B cell (primary cell): ENCODE data around the gene TIGD2. TPM values are rescaled to one million over a fixed set of nuclear protein-coding genes. Genes with fewer than 3 reads are reported as not detected.

ENCODE experiments used
- ATAC-seq: fragments of 200-7000 bp; cut with Tn5 transposase; one replicate; pipeline ENCODE4 v1.10.0; 2021; ENCODE audit warnings: low read depth, mild to moderate bottlenecking, moderate number of reproducible peaks, moderate library complexity
- CTCF ChIA-PET: fragments of 350-600 bp; sonication (Branson Sonifier 250); formaldehyde crosslinking; loops from one replicate; lab custom pipeline; 2021; ENCODE audit warnings: antibody characterized with exemption, inconsistent platforms; lab: Charles Lee
- POLR2A ChIA-PET: fragments of 350-600 bp; sonication (Branson Sonifier 250); formaldehyde crosslinking; loops from one replicate; lab custom pipeline; 2021; ENCODE audit warnings: antibody characterized with exemption; lab: Charles Lee
- DNase-seq: peaks from one replicate; pipeline ENCODE4 v3.0.0; 2013
- H2AFZ ChIP-seq: 2 replicates; pipeline ENCODE4 v1.6.1; 2012; ENCODE audit warnings: mild to moderate bottlenecking, low read depth, low read length; ENCODE audit not compliant: insufficient read depth, poor library complexity, severe bottlenecking
- H3K27ac ChIP-seq, 2 donors: 1 replicate in 1 of 2; 2 replicates in 1 of 2; pipeline ENCODE4 v1.5.1; 2012 to 2013; ENCODE audit warnings: low read length in 2 of 2, mild to moderate bottlenecking in 2 of 2, moderate library complexity in 1 of 2
- H3K27me3 ChIP-seq, 4 experiments: fragments of 200-600 bp in 1 of 4; sonication (generic) in 1 of 4; replicated peaks in 1 of 4; 1 replicate in 2 of 4; 2 replicates in 2 of 4; pipeline versions ENCODE4 v1.6.1 to v1.7.0; 2013 to 2016; ENCODE audit warnings: low read length in 3 of 4, mild to moderate bottlenecking in 2 of 4, mixed read lengths in 1 of 4, moderate library complexity in 1 of 4; ENCODE audit not compliant: insufficient read depth in 4 of 4, control insufficient read depth in 3 of 4; ENCODE audit errors: control extremely low read depth in 1 of 4
- H3K36me3 ChIP-seq, 2 experiments: replicated peaks in 1 of 2; 1 replicate in 1 of 2; 2 replicates in 1 of 2; pipeline versions ENCODE4 v1.6.1 to v1.7.1; 2013; ENCODE audit warnings: low read length in 1 of 2; ENCODE audit not compliant: insufficient read depth in 2 of 2, control insufficient read depth in 1 of 2; ENCODE audit errors: control extremely low read depth in 1 of 2, extremely low read depth in 1 of 2
- H3K4me1 ChIP-seq, 2 donors: fragments of 200-600 bp in 1 of 2; sonication (generic) in 1 of 2; 1 replicate in 1 of 2; 2 replicates in 1 of 2; pipeline versions ENCODE4 v1.5.1 to v1.6.1; 2013 to 2017; ENCODE audit warnings: low read length in 2 of 2; ENCODE audit not compliant: control insufficient read depth in 2 of 2, insufficient read depth in 2 of 2
- H3K4me2 ChIP-seq: replicated peaks from 2 replicates; pipeline ENCODE3; 2012; ENCODE audit warnings: mild to moderate bottlenecking, low read depth, low read length; ENCODE audit not compliant: poor library complexity, severe bottlenecking
- H3K4me3 ChIP-seq, 5 experiments: fragments of 200-600 bp in 1 of 5; sonication (generic) in 1 of 5; 1 replicate in 3 of 5; 2 replicates in 2 of 5; pipeline versions ENCODE4 v1.5.1 to v1.7.0; 2011 to 2016; ENCODE audit warnings: low read length in 4 of 5, mild to moderate bottlenecking in 4 of 5, low read depth in 2 of 5, control low read depth in 1 of 5, moderate library complexity in 1 of 5; ENCODE audit not compliant: insufficient read depth in 1 of 5; ENCODE audit errors: control extremely low read depth in 1 of 5, extremely low read depth in 1 of 5
- H3K79me2 ChIP-seq: fragments of 200-600 bp; sonication (generic); one replicate; pipeline ENCODE4 v1.6.0; 2016; ENCODE audit warnings: low read length; ENCODE audit not compliant: control insufficient read depth, insufficient read depth
- H3K9ac ChIP-seq: fragments of 200-600 bp; sonication (generic); 2 replicates; pipeline ENCODE4 v1.6.1; 2017; ENCODE audit warnings: mild to moderate bottlenecking, low read length, moderate library complexity
- H3K9me3 ChIP-seq, 3 donors: one replicate each; pipeline versions ENCODE4 v1.6.1 to v1.7.1; 2013; ENCODE audit warnings: low read length in 2 of 3; ENCODE audit not compliant: control insufficient read depth in 2 of 3, insufficient read depth in 1 of 3; ENCODE audit errors: control extremely low read depth in 1 of 3
- H4K20me1 ChIP-seq: 2 replicates; pipeline ENCODE4 v1.6.0; 2012; ENCODE audit warnings: mild to moderate bottlenecking, low read length; ENCODE audit not compliant: insufficient read depth, control insufficient read depth, poor library complexity, severe bottlenecking
- H3K27ac Mint-ChIP-seq: one replicate; pipeline ENCODE4 v1.8.0; 2021; ENCODE audit warnings: mixed read lengths
- H3K27me3 Mint-ChIP-seq: one replicate; pipeline ENCODE4 v1.8.0; 2021; ENCODE audit warnings: mixed read lengths
- H3K4me1 Mint-ChIP-seq: one replicate; pipeline ENCODE4 v1.8.0; 2021; ENCODE audit warnings: mixed read lengths
- H3K4me3 Mint-ChIP-seq: one replicate; pipeline ENCODE4 v1.8.0; 2021; ENCODE audit warnings: mixed read lengths
- H3K9me3 Mint-ChIP-seq: one replicate; pipeline ENCODE4 v1.8.0; 2022; ENCODE audit warnings: mixed read lengths; ENCODE audit not compliant: insufficient read depth
- EZH2 ChIP-seq: IDR thresholded peaks from 2 replicates; pipeline ENCODE4 v1.6.1; 2012; ENCODE audit warnings: borderline replicate concordance, low read depth, mild to moderate bottlenecking, moderate library complexity, low read length; ENCODE audit not compliant: insufficient read depth, poor library complexity, severe bottlenecking
- WGBS: methylation state at CpG from one replicate; pipeline ENCODE4 v1.1.5; 2013; ENCODE audit warnings: missing lambda C conversion rate; ENCODE audit not compliant: insufficient coverage; 5-methylcytosine and 5-hydroxymethylcytosine counted together
- intact Hi-C: fragments of 100-400 bp; cut with micrococcal nuclease; formaldehyde crosslinking; loops from one replicate; pipeline ENCODE4 v1.10.0; 2022
- polyA plus RNA-seq: library from polyadenylated mRNA; depleted of rRNA; stranded (reverse); fragments of >200 nt; gene quantifications from 2 replicates; pipeline ENCODE4 v1.2.3, GENCODE V29; 2012
- total RNA-seq, 2 donors: library from RNA; stranded (reverse); fragments of 120-200 nt in 1 of 2; gene quantifications; 1 replicate in 1 of 2; 2 replicates in 1 of 2; pipeline versions ENCODE4 v1.2.3 to v1.2.4, GENCODE V29; 2013 to 2022
- TF ChIP-seq, protein P1 (sequence below): fragments of 200-600 bp; IDR thresholded peaks from one replicate; pipeline ENCODE4 v1.8.0; 2022; ENCODE audit warnings: antibody characterized with exemption, mild to moderate bottlenecking

The TIGD2 gene
- total and polyA plus RNA-seq, 2 donors (not counting 1 experiment from before 2014, with no cell fraction given), result 2.1 to 8.6 TPM

DNA sequence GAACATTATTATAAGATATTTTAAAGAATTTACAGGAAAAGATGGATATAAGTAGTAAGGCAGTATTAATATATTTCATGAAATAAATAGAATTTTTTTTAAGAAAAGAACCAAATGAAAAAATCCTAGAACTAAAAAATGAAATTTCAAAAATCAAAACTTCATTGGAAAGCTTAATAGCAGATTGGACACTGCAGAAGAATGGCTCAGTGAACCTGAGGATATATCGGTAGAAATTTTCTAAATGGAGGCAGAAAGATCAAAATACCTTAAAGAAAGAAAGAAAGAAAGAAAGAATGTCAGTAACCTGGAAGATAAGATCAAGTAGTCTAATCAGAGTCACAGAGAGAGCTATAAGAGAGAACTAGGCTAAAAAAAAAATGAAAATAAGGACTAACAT lies 33.0 kb upstream of the TIGD2 start:
- TF ChIP-seq, protein P1, sequence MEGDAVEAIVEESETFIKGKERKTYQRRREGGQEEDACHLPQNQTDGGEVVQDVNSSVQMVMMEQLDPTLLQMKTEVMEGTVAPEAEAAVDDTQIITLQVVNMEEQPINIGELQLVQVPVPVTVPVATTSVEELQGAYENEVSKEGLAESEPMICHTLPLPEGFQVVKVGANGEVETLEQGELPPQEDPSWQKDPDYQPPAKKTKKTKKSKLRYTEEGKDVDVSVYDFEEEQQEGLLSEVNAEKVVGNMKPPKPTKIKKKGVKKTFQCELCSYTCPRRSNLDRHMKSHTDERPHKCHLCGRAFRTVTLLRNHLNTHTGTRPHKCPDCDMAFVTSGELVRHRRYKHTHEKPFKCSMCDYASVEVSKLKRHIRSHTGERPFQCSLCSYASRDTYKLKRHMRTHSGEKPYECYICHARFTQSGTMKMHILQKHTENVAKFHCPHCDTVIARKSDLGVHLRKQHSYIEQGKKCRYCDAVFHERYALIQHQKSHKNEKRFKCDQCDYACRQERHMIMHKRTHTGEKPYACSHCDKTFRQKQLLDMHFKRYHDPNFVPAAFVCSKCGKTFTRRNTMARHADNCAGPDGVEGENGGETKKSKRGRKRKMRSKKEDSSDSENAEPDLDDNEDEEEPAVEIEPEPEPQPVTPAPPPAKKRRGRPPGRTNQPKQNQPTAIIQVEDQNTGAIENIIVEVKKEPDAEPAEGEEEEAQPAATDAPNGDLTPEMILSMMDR, result no peak
- no peak for TF ChIP-seq EZH2
- WGBS, result no CpG with 5 or more reads among the region's 1 CpG
- DNase-seq, result no peak
- no peaks in the 10 kb centered on the region for H3K4me1 ChIP-seq
- no peaks in the 10 kb centered on the region for H3K79me2 ChIP-seq
- no peak overlapping the region for H3K27ac ChIP-seq
- POLR2A ChIA-PET, result no interaction called here
- peaks cover 16% of the 10 kb centered on the region for H3K9me3 Mint-ChIP-seq
- H3K27me3 ChIP-seq, result no peaks in the 10 kb centered on the region
- ATAC-seq, result no peak
- no peaks in the 10 kb centered on the region for H3K36me3 ChIP-seq
- no peak overlapping the region for H3K27ac Mint-ChIP-seq
- H3K4me2 ChIP-seq, result no peak overlapping the region
- no peaks in the 10 kb centered on the region for H3K27me3 Mint-ChIP-seq
- no peak overlapping the region for H3K4me3 ChIP-seq
- peaks cover 1 to 17% (median 3%) of the 10 kb centered on the region in 3 donors for H3K9me3 ChIP-seq
- H3K4me3 Mint-ChIP-seq, result no peak overlapping the region
- H2AFZ ChIP-seq, result no peak overlapping the region
- CTCF ChIA-PET, result no interaction called here
- H4K20me1 ChIP-seq, result no peaks in the 10 kb centered on the region
- no peaks in the 10 kb centered on the region for H3K4me1 Mint-ChIP-seq
- H3K9ac ChIP-seq, result no peak overlapping the region
- intact Hi-C loops, result no loop called here

DNA sequence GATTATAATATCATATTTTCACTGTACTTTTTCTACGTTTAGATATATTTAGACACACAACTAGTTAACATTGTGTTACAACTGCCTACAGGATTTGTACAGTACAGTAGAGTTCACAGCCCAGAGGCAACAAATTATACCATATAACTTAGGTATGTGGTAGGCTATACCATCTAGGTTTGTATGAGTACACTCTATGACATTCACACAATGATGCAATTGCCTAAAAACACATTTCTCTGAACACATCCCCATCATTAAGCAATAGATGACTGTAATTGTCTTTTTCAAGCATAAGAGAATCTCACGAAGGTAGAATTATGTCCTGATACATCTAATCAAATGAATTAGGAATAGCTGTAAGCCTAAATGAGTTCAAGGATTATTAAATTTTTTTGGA lies 12.3 kb upstream of the TIGD2 start:
- TF ChIP-seq EZH2, result no peak
- TF ChIP-seq, protein P1, result no peak
- Mint-ChIP-seq H3K4me1 (peaks cover 16% of the 10 kb centered on the region), H3K27ac (no peak overlapping the region), H3K9me3 (no peaks in the 10 kb centered on the region), H3K4me3 (no peak overlapping the region), H3K27me3 (no peaks in the 10 kb centered on the region)
- no peak overlapping the region for H3K27ac ChIP-seq
- WGBS, result no CpG with 5 or more reads among the region's 2 CpGs
- no peak overlapping the region for H2AFZ ChIP-seq
- H3K4me1 ChIP-seq, result peaks cover 6 to 8% of the 10 kb centered on the region in 2 donors
- no peaks in the 10 kb centered on the region for H3K27me3 ChIP-seq
- DNase-seq (no peak), ATAC-seq (no peak)
- H3K79me2 ChIP-seq, result no peaks in the 10 kb centered on the region
- H3K9me3 ChIP-seq, result peaks cover 0 to 3% (median 0%) of the 10 kb centered on the region in 3 donors
- POLR2A ChIA-PET, result no interaction called here
- no peak overlapping the region for H3K9ac ChIP-seq
- H3K4me3 ChIP-seq, result no peak overlapping the region
- intact Hi-C loops, result no loop called here
- H3K36me3 ChIP-seq, result no peaks in the 10 kb centered on the region
- CTCF ChIA-PET, result no interaction called here
- H3K4me2 ChIP-seq, result no peak overlapping the region
- no peaks in the 10 kb centered on the region for H4K20me1 ChIP-seq
